Breast epithelium (tissue), 4 donors: Measurements from ENCODE around the gene MRPL47. TPM values are rescaled to one million over a fixed set of nuclear protein-coding genes. Genes with fewer than 3 reads are reported as not detected.
"Not testable (repeated sequence)": the region's sequence is repeated elsewhere in the genome, so short reads cannot be mapped to it uniquely, and the experiment has no call there.

Source experiments
- DNase-seq, 2 donors: peaks; one replicate each; pipeline ENCODE4 v3.0.0-alpha.2; 2019; ENCODE audit warnings: low spot score in 2 of 2
- H3K27ac ChIP-seq, 2 donors: fragments of 200-600 bp; sonication (generic) in 1 of 2; one replicate each; pipeline ENCODE4 v1.5.1; 2016 to 2019; ENCODE audit warnings: mild to moderate bottlenecking in 1 of 2
- H3K27me3 ChIP-seq, 2 donors: fragments of 200-600 bp; sonication (generic) in 1 of 2; one replicate each; pipeline versions ENCODE4 v1.5.1 to v1.6.0; 2017 to 2019; ENCODE audit warnings: control low read depth in 1 of 2, mild to moderate bottlenecking in 1 of 2
- H3K36me3 ChIP-seq: fragments of 200-600 bp; one replicate; pipeline ENCODE4 v1.5.1; 2019
- H3K4me1 ChIP-seq, 2 donors: fragments of 200-600 bp; sonication (generic); one replicate each; pipeline ENCODE4 v1.5.1; 2016 to 2019; ENCODE audit warnings: control low read depth in 1 of 2
- H3K4me3 ChIP-seq, 3 donors: fragments of 200-600 bp; sonication (generic); 1 replicate in 2 of 3; 2 replicates in 1 of 3; pipeline ENCODE4 v1.5.1; 2016 to 2019; ENCODE audit warnings: mild to moderate bottlenecking in 3 of 3, moderate library complexity in 2 of 3
- H3K9me3 ChIP-seq, 2 donors: fragments of 200-600 bp; sonication (generic) in 1 of 2; one replicate each; pipeline ENCODE4 v1.5.1; 2016 to 2019; ENCODE audit warnings: control low read depth in 1 of 2
- POLR2A ChIP-seq: fragments of 450-650 bp; IDR thresholded peaks from one replicate; pipeline ENCODE4 v1.6.1; 2016; ENCODE audit warnings: antibody characterized with exemption, mild to moderate bottlenecking, moderate library complexity
- POLR2AphosphoS5 ChIP-seq, 3 donors: sonication (generic); formaldehyde crosslinking; IDR thresholded peaks; one replicate each; pipeline ENCODE4 v1.6.1; 2017; ENCODE audit warnings: antibody characterized with exemption in 3 of 3
- intact Hi-C: fragments of 100-400 bp; cut with DNase I; formaldehyde crosslinking; loops from one replicate; pipeline ENCODE4 v1.15.1; 2023; ENCODE audit warnings: low total_unique reads
- total RNA-seq, 3 donors: library from RNA; depleted of rRNA; stranded (reverse); fragments of >200 nt; gene quantifications; one replicate each; pipeline ENCODE4 v1.1.0, GENCODE V29; 2016
- TF ChIP-seq, protein P1 (sequence below), 3 donors: fragments of 450-650 bp; IDR thresholded peaks; one replicate each; pipeline ENCODE4 v1.5.1; 2016 to 2017; ENCODE audit warnings: antibody characterized with exemption in 3 of 3, mild to moderate bottlenecking in 3 of 3, moderate library complexity in 3 of 3

Gene MRPL47
- total RNA-seq, 3 donors from 2014 or later, result 21.4 to 28.5 (median 23.4) TPM

DNA sequence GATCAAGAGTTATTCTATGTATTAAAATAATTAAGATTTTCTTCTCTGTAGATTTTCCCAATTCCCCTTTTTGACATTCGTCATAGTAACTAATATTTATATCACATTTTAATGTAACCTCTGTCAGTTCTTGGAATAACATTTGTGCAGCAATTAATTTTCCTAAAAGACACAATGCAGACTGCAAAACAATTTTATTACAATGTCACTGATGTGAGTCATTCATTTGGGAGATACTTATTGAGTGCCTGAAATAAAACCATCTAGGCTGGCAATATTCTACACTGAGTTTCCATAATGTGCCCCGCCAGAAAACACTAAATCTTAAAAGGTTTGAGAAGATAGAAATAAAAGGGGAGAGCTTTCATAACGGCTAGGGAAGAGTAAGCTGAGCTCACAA lies 41.7 kb upstream of the MRPL47 start:
- no peaks in the 10 kb centered on the region for H3K4me1 ChIP-seq
- no peak overlapping the region for H3K27ac ChIP-seq
- intact Hi-C loops, result no loop called here
- H3K9me3 ChIP-seq, result no peaks in the 10 kb centered on the region
- H3K4me3 ChIP-seq, result no peak overlapping the region
- H3K27me3 ChIP-seq, result no peaks in the 10 kb centered on the region
- DNase-seq, result no peak
- H3K36me3 ChIP-seq, result no peaks in the 10 kb centered on the region
- TF ChIP-seq POLR2AphosphoS5 (IDR thresholded peaks at IDR 0.05), result no peak
- TF ChIP-seq, protein P1, sequence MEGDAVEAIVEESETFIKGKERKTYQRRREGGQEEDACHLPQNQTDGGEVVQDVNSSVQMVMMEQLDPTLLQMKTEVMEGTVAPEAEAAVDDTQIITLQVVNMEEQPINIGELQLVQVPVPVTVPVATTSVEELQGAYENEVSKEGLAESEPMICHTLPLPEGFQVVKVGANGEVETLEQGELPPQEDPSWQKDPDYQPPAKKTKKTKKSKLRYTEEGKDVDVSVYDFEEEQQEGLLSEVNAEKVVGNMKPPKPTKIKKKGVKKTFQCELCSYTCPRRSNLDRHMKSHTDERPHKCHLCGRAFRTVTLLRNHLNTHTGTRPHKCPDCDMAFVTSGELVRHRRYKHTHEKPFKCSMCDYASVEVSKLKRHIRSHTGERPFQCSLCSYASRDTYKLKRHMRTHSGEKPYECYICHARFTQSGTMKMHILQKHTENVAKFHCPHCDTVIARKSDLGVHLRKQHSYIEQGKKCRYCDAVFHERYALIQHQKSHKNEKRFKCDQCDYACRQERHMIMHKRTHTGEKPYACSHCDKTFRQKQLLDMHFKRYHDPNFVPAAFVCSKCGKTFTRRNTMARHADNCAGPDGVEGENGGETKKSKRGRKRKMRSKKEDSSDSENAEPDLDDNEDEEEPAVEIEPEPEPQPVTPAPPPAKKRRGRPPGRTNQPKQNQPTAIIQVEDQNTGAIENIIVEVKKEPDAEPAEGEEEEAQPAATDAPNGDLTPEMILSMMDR (IDR thresholded peaks at IDR 0.05), result no peak
- no peak for TF ChIP-seq POLR2A

DNA sequence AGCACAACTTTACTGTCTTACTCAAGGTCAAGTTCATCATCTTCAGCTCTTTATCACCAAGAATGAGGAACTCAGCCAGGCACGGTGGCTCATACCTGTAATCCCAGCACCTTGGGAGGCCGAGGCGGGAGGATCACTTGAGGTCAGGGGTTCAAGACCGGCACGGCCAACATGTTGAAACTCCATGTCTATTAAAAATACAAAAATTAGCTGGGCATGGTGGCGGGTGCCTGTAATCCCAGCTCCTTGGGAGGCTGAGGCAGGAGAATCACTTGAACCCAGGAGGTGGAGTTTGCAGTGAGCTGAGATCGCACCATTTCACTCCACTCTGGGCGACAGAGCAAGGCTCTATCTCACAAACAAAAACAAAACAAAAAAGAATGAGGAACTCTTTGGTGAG lies 39.4 kb upstream of the MRPL47 start:
- H3K4me1 ChIP-seq, H3K9me3 ChIP-seq, H3K27ac ChIP-seq, H3K36me3 ChIP-seq, intact Hi-C loops, H3K4me3 ChIP-seq, DNase-seq, H3K27me3 ChIP-seq: not testable (repeated sequence)

DNA sequence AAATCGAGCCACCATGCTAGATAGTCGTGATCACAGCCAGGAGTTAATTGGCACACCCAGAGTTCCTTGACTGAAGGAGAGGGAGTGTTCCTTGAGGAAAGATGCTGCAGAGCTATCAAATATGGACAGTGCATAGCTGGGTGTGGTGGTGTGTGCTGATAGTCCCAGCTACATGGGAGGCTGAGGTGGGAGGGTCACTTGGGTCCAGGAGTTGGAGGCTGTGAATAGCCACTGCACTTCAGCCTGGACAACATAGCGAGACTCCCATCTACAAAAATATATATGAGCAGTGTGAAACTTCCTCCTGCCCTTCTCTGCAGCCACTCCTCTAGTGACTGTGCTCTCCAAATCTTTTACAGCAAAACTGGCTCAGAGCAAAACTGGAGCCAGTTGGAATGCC lies 38.4 kb upstream of the MRPL47 start:
- no peak overlapping the region for H3K27ac ChIP-seq
- no peak overlapping the region for H3K4me3 ChIP-seq
- H3K4me1 ChIP-seq, result no peaks in the 10 kb centered on the region
- H3K36me3 ChIP-seq, result no peaks in the 10 kb centered on the region
- TF ChIP-seq POLR2AphosphoS5 (IDR thresholded peaks at IDR 0.05) (no peak), POLR2A (no peak)
- intact Hi-C loops, result no loop called here
- H3K9me3 ChIP-seq, result no peaks in the 10 kb centered on the region
- H3K27me3 ChIP-seq, result no peaks in the 10 kb centered on the region
- DNase-seq, result no peak

DNA sequence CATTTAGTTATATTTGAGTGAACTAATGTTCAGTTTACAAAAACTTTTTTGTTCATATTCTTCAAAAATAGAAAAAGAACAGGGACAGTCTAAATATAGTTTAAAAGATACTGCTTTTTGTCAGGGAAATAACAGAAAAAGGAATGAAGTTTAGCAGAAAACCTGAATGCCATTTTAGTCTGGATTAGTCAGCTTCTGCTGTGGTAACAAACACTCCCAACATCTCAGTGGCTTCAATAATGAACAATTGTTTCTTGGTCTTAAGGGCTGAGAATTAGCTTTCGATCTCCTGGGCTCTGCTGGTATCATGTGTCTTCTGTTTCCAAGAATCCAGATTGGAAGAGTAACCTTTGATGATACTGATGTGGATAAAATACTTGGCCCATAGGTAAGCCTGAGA lies 36.0 kb upstream of the MRPL47 start:
- TF ChIP-seq, protein P1 (IDR thresholded peaks at IDR 0.05), result no peak
- TF ChIP-seq POLR2A, result no peak
- no peak for TF ChIP-seq POLR2AphosphoS5 (IDR thresholded peaks at IDR 0.05)
- no peak overlapping the region for H3K4me3 ChIP-seq
- no peak for DNase-seq
- intact Hi-C loops, result no loop called here
- no peaks in the 10 kb centered on the region for H3K4me1 ChIP-seq
- H3K27me3 ChIP-seq, result no peaks in the 10 kb centered on the region
- no peak overlapping the region for H3K27ac ChIP-seq
- no peaks in the 10 kb centered on the region for H3K36me3 ChIP-seq
- H3K9me3 ChIP-seq, result no peaks in the 10 kb centered on the region

DNA sequence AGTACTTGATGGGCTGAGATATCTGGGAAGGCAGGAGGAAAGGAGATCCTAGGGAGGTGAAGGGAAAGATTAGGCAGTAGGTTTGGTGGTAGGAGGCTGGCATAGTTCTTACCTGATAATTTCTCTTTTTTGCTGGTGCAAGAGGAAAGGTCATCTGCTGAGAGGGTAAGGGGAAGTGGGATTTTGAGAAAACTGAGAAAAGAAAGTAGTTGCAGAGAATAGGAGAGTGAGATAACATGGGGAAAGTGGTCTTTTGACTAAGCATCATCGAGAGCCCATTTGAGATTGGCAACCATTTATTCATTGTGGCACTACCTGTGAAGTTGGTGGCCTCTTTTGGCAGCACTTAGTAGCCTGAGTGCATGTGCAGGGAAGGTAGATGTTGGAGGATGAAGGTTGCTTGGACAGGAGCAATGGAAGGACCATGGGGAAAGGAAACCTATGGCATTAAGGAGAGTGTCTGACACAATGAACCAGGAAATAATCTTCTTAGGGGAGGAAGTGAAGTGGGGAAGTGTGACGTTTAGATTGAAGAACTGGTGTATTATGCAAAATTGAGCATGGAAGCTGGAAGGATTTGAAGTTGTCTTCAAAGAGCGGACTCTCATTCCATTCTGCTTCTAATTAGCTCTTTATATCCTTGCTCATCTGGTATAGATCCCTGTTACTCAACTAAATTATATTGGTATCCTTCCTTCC lies 26.5 kb upstream of the MRPL47 start:
- intact Hi-C loops, result no loop called here
- no peak for DNase-seq
- Histone ChIP-seq H3K9me3 (no peaks in the 10 kb centered on the region), H3K4me3 (no peak overlapping the region), H3K27me3 (no peaks in the 10 kb centered on the region), H3K27ac (no peak overlapping the region), H3K4me1 (no peaks in the 10 kb centered on the region), H3K36me3 (no peaks in the 10 kb centered on the region)
- no peak for TF ChIP-seq POLR2AphosphoS5 (IDR thresholded peaks at IDR 0.05)
- TF ChIP-seq, protein P1 (IDR thresholded peaks at IDR 0.05), result no peak
- no peak for TF ChIP-seq POLR2A

DNA sequence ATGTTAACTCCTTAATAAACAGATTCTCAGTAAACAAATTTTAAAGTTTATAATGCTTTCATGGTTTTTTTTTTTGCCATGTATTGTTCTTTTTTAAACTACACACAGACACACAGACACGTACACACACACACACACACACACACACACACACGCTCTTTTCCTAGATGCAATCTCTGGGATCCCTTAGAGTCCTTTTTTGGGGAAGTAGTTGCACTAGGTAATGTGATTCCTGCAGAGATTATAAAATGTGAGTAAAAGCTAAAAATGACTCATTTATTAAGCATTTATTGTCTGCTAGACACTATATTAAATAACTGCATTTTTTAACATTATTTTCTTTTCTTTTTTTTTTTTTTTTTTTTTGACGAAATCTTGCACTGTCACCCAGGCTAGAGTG lies 20.0 kb upstream of the MRPL47 start:
- H3K4me1 ChIP-seq, result no peaks in the 10 kb centered on the region
- no peaks in the 10 kb centered on the region for H3K9me3 ChIP-seq
- no peak overlapping the region for H3K27ac ChIP-seq
- no peak overlapping the region for H3K4me3 ChIP-seq
- no peaks in the 10 kb centered on the region for H3K36me3 ChIP-seq
- no peak for DNase-seq
- no peaks in the 10 kb centered on the region for H3K27me3 ChIP-seq
- intact Hi-C loops, result no loop called here
- TF ChIP-seq POLR2AphosphoS5 (IDR thresholded peaks at IDR 0.05), result no peak
- TF ChIP-seq, protein P1 (IDR thresholded peaks at IDR 0.05), result no peak
- TF ChIP-seq POLR2A, result no peak
